Panc1 (cell line): ENCODE measurements around the gene SLC24A4.

ENCODE experiments used
- POLR2AphosphoS5 ChIP-seq: IDR thresholded peaks from 2 replicates; pipeline ENCODE4 v1.6.1; 2012; ENCODE audit warnings: mild to moderate bottlenecking, low read depth, low read length, moderate library complexity
- TF ChIP-seq, protein P1 (sequence below): fragments of 450-650 bp; IDR thresholded peaks from 2 replicates; pipeline ENCODE4 v1.5.1; 2017; ENCODE audit warnings: mild to moderate bottlenecking

GRCh38 chr14:92426237-92426636 lies 103.3 kb downstream of the SLC24A4 start:
- TF ChIP-seq, protein P1, sequence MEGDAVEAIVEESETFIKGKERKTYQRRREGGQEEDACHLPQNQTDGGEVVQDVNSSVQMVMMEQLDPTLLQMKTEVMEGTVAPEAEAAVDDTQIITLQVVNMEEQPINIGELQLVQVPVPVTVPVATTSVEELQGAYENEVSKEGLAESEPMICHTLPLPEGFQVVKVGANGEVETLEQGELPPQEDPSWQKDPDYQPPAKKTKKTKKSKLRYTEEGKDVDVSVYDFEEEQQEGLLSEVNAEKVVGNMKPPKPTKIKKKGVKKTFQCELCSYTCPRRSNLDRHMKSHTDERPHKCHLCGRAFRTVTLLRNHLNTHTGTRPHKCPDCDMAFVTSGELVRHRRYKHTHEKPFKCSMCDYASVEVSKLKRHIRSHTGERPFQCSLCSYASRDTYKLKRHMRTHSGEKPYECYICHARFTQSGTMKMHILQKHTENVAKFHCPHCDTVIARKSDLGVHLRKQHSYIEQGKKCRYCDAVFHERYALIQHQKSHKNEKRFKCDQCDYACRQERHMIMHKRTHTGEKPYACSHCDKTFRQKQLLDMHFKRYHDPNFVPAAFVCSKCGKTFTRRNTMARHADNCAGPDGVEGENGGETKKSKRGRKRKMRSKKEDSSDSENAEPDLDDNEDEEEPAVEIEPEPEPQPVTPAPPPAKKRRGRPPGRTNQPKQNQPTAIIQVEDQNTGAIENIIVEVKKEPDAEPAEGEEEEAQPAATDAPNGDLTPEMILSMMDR: no peak
- no peak for TF ChIP-seq POLR2AphosphoS5
